BJ (cell line): ENCODE results near the gene MLLT6. TPM values are rescaled to one million over a fixed set of nuclear protein-coding genes. Genes with fewer than 3 reads are reported as not detected.

ENCODE experiments used
- CTCF ChIA-PET: fragments of 350-600 bp; formaldehyde crosslinking; extraction: SDS; loops from one replicate; lab custom pipeline; 2021; ENCODE audit warnings: antibody characterized with exemption, inconsistent platforms; lab: Yijun Ruan, JAX
- POLR2A ChIA-PET: fragments of 300-600 bp; sonication (Branson Sonifier 250); formaldehyde crosslinking; extraction: SDS; loops from one replicate; lab custom pipeline; 2021; ENCODE audit warnings: antibody characterized with exemption; lab: Charles Lee
- DNase-seq: peaks from one replicate; pipeline ENCODE4 v3.0.0-alpha.2; 2011; ENCODE audit warnings: low read depth
- H3K27me3 ChIP-seq: 2 replicates; pipeline ENCODE4 v1.6.0; 2011; ENCODE audit warnings: low read length; ENCODE audit not compliant: control insufficient read depth, insufficient read depth
- H3K36me3 ChIP-seq: 2 replicates; pipeline ENCODE4 v1.5.1; 2011; ENCODE audit warnings: low read length; ENCODE audit not compliant: control insufficient read depth, insufficient read depth
- H3K4me3 ChIP-seq: 2 replicates; pipeline ENCODE4 v1.5.1; 2011; ENCODE audit warnings: low read depth, mild to moderate bottlenecking, control low read depth, low read length
- CTCF ChIP-seq: IDR thresholded peaks from 2 replicates; pipeline ENCODE4 v1.5.1; 2011; ENCODE audit warnings: low read depth, mild to moderate bottlenecking, control low read depth, inconsistent platforms, low read length, moderate library complexity; ENCODE audit not compliant: insufficient read depth
- polyA plus RNA-seq: library from polyadenylated mRNA; depleted of rRNA; stranded (reverse); fragments of >200 nt; gene quantifications from 2 replicates; pipeline ENCODE4 v1.2.3, GENCODE V29; 2011

The MLLT6 gene
- polyA plus RNA-seq, 1 experiment: 32.1 TPM

DNA sequence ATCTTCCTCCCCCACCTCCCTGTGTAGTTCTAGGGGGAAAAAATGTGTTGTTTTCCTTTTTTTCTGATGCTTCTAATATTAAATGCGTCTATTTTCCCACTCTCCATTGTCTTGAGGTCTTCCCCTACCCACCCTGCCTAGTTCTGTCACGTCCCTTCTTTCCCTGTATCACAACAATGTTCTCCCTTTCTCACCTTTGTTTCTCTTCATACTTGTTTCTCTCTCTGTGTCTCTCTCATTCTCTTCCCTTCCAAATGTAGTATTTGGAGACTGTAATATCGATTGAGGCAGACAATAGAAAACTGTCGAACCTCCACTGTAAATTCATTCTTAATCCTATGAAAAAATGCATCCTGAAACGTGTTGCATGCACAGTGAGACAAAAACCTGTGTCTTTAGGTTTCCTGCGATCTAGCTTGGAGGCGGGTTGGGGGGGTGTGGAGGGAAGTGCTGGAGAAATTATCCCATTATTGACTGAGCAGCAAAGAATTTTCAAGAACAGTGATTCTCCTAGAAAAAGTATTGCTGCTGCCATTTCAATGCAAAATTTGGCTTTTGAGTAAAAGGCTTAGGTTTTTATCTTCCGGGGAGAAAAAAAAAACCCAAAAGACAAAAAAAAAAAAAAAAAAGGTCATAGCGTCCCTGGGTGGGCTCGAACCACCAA is 46.2 kb downstream of the MLLT6 start:
- TF ChIP-seq CTCF: no peak
- Histone ChIP-seq H3K36me3 (peaks cover 4% of the 10 kb centered on the region; the same call in 1 of the 2 replicates), H3K4me3 (peak overlapping the region; percentile 90), H3K27me3 (no peaks in the 10 kb centered on the region)
- ChIA-PET POLR2A (no interaction called here), CTCF (interaction anchor here (0.6 to 2.6 kb wide), 5 partner anchors 11 to 75 kb away, joined by 3 to 8 read pairs (median 4); partner anchors contain the start of gene CISD3)
- no peak for DNase-seq

GRCh38 chr17:38751808-38752307 is 46.8 kb downstream of the MLLT6 start:
- CTCF ChIA-PET: interaction anchor here (0.6 to 2.6 kb wide), 5 partner anchors 10 to 75 kb away, joined by 3 to 8 read pairs (median 4); partner anchors contain the start of gene CISD3
- Histone ChIP-seq H3K4me3 (peak overlapping the region; percentile 90), H3K36me3 (peaks cover 4% of the 10 kb centered on the region), H3K27me3 (no peaks in the 10 kb centered on the region)
- peak; percentile 31 for DNase-seq
- no peak for TF ChIP-seq CTCF
- POLR2A ChIA-PET: no interaction called here

- peaks cover 4% of the 10 kb centered on the region for H3K36me3 ChIP-seq
- peak within 1 kb of the TSS; percentile 90 for H3K4me3 ChIP-seq
- H3K27me3 ChIP-seq: no peaks in the 10 kb centered on the region
- peak; percentile 98 for DNase-seq
- no peak for TF ChIP-seq CTCF
- POLR2A ChIA-PET: no interaction called here
- CTCF ChIA-PET: interaction anchor here (0.6 to 2.6 kb wide), 5 partner anchors 9 to 76 kb away, joined by 3 to 8 read pairs (median 4); partner anchors contain the start of gene CISD3
Measured at GRCh38 chr17:38752308-38753070, 47.4 kb downstream of the MLLT6 start, which contains the start of gene PSMB3. TSS of gene PSMB3 (plus strand) at chr17:38752741. CDS start at chr17:38752827, 86 bp downstream.

- ChIA-PET CTCF (interaction anchor here (2.6 kb wide), 1 partner anchor 23 kb away, joined by 8 read pairs; the partner anchor contains the start of gene CISD3), POLR2A (interaction anchor here (0.6 kb wide), 1 partner anchor 34 kb away, joined by 9 read pairs; no protein-coding TSS in a partner anchor)
- Histone ChIP-seq H3K27me3 (no peaks in the 10 kb centered on the region), H3K36me3 (peaks cover 4% of the 10 kb centered on the region), H3K4me3 (peak overlapping the region; percentile 90)
- no peak for DNase-seq
- no peak for TF ChIP-seq CTCF
Measured at GRCh38 chr17:38753071-38753506, 48.0 kb downstream of the MLLT6 start.
